NCI-H146 (cell line): ENCODE data around the gene MYO5B.
A peak's percentile ranks its signal among the peaks of the same experiment; 100 is the strongest.
"Not testable (repeated sequence)": the region's sequence is repeated elsewhere in the genome, so short reads cannot be mapped to it uniquely, and the experiment has no call there.

ENCODE experiments used
- DNase-seq: peaks from one replicate; lab custom pipeline; 2025; lab: John Stamatoyannopoulos, UW

MYO5B gene

GRCh38 chr18:50194631-50195532 lies at the start of gene MYO5B:
Gene MYO5B (minus strand): TSS chr18:50195147. CDS start chr18:50194793, 354 bp downstream.
- peak; percentile 78 for DNase-seq

- not testable (repeated sequence) for DNase-seq
Measured at GRCh38 chr18:50241768-50242167, 46.8 kb upstream of the MYO5B start.

GRCh38 chr18:50240080-50240563 lies 45.2 kb upstream of the MYO5B start:
- no peak for DNase-seq

- no peak for DNase-seq
Measured at GRCh38 chr18:50232419-50232818, 37.5 kb upstream of the MYO5B start.

- no peak for DNase-seq
Measured at GRCh38 chr18:50231621-50232020, 36.7 kb upstream of the MYO5B start.

- DNase-seq = not testable (repeated sequence)
Measured at GRCh38 chr18:50220249-50220648, 25.3 kb upstream of the MYO5B start.

GRCh38 chr18:50218432-50219197 lies 23.7 kb upstream of the MYO5B start:
- DNase-seq = peak; percentile 14

GRCh38 chr18:50209311-50209710 lies 14.4 kb upstream of the MYO5B start:
- no peak for DNase-seq

GRCh38 chr18:50207722-50208121 lies 12.8 kb upstream of the MYO5B start:
- no peak for DNase-seq

- DNase-seq = peak; percentile 72
Measured at GRCh38 chr18:50203801-50204604, 9.1 kb upstream of the MYO5B start.

- DNase-seq = no peak
Measured at GRCh38 chr18:50201476-50202018, 6.6 kb upstream of the MYO5B start.

GRCh38 chr18:50199921-50200320 lies 5.0 kb upstream of the MYO5B start:
- no peak for DNase-seq

- no peak for DNase-seq
Measured at GRCh38 chr18:50199346-50199855, 4.5 kb upstream of the MYO5B start.

GRCh38 chr18:50196261-50196660 lies 1.3 kb upstream of the MYO5B start:
- no peak for DNase-seq

- no peak for DNase-seq
Measured at GRCh38 chr18:50195689-50196088, 742 bp upstream of the MYO5B start.

- DNase-seq = no peak
Measured at GRCh38 chr18:50193796-50194630, 934 bp downstream of the MYO5B start.

GRCh38 chr18:50192995-50193795 lies 1.8 kb downstream of the MYO5B start:
- DNase-seq = no peak

GRCh38 chr18:50190926-50191325 lies 4.0 kb downstream of the MYO5B start:
- no peak for DNase-seq

GRCh38 chr18:50190236-50190635 lies 4.7 kb downstream of the MYO5B start:
- DNase-seq = no peak

GRCh38 chr18:50189160-50189559 lies 5.8 kb downstream of the MYO5B start:
- DNase-seq = no peak
